ENCODE results near the gene USP37.

Gene USP37

GRCh38 chr2:218582076-218582475 is 13.9 kb upstream of the USP37 start:
- no peak for TF ChIP-seq CTCF (conservative IDR thresholded peaks at IDR 0.05; ENCODE audit: low read length)
- H3K4me3 ChIP-seq (ENCODE audit: low read length): no peak overlapping the region
- DNase-seq (ENCODE audit: low read depth): peak; percentile 55

DNA sequence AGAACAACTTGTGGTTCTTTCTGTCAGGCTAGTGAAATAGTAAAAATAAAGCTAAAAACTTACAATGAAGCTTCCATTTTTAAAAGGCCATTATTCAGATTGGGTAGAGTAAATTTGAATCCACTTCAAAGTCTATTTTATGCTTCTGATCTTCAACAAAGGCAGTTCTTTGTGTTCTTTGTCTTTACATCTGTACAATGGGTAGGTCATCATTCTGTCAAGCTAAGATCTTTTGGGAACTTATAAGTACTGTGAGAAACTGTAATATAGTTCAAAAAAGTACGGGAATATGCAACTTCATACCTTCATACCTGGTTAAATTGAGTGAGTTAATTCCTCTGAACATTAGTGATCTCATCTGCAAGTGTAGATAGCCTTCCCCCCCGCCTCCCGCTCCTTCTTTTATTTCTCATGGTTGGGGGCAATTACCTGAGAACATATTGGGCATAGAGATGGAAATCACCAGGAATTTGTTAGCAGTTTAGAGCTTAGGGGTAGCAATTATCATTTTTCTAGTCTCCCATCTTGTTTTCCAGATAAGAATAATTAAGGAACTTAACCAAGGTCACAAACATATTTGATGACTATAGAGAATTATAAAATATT is 10.2 kb upstream of the USP37 start:
- no peak overlapping the region for H3K4me3 ChIP-seq (ENCODE audit: low read length)

GRCh38 chr2:218577482-218578220 is 9.5 kb upstream of the USP37 start:
- H3K4me3 ChIP-seq (ENCODE audit: low read length): no peak overlapping the region
- TF ChIP-seq CTCF (conservative IDR thresholded peaks at IDR 0.05; ENCODE audit: low read length): no peak
- no peak for DNase-seq (ENCODE audit: low read depth)

More for the DNA sequence above, 10.2 kb upstream of the USP37 start:
- TF ChIP-seq CTCF (conservative IDR thresholded peaks at IDR 0.05; ENCODE audit: low read length): no peak
- no peak for DNase-seq (ENCODE audit: low read depth)

DNA sequence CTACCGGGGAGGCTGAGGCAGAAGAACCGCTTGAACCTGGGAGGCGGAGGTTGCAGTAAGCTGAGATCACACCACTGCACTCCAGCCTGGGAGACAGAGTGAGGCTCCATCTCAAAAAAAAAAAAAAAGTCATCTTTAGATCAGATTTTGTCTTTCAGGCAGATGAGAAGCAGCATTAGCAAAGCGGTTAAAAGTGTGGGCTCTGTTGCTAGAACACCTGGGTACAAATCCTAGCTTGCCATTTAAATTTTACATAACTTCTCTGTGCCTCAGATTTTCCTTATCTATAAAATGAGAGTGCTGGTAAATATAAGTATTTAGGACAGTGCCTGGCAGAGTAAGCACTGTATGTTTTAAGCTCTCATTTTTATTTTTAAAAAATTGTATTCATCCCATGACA is 8.7 kb upstream of the USP37 start:
- DNase-seq (ENCODE audit: low read depth): no peak
- no peak for TF ChIP-seq CTCF (conservative IDR thresholded peaks at IDR 0.05; ENCODE audit: low read length)
- no peak overlapping the region for H3K4me3 ChIP-seq (ENCODE audit: low read length)

- H3K4me3 ChIP-seq (ENCODE audit: low read length): peak overlapping the region; percentile 73
- TF ChIP-seq CTCF (conservative IDR thresholded peaks at IDR 0.05; ENCODE audit: low read length): no peak
- peak; percentile 33 for DNase-seq (ENCODE audit: low read depth)
Measured at GRCh38 chr2:218570850-218571249, 2.7 kb upstream of the USP37 start.

DNA sequence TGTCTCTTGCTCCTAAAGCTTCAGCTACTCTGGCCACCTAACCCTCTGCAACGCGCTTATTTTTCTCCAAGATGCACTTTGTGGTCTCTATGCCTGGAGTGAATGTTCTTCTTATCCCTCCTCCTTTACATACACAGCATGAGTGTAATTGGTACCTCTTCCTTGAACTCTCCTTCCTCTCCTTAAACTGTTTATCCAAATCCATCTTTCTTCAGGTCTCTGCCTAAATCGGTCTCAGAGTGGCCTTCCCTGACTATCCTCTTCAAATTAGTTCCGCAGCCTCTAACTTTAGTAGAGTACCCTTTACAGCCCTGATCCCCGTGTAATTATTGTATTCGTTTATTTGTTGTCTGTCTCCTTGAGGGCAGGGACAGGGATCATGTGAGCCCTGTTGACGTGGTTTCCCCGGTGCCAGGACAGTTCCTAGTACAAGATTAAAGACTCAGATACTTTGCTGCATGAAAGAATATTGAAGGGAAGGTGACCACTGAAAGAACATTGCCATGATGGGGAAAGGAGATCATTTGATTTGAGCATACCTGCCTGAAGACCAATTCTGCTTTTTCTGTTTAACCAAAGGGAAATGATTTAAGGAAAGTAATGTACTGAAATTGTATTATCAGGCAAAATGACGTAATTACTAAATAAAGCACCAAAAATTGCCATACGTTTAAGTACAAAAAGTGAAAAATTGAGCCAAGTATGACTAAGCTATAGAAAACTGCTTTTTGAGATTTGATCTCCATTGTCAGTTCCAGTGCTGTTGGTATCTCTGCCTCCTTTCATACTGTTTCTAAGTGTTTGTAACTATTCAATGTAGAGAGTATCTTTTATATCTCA is 1.7 kb upstream of the USP37 start:
- TF ChIP-seq CTCF (conservative IDR thresholded peaks at IDR 0.05; ENCODE audit: low read length): no peak
- DNase-seq (ENCODE audit: low read depth): peak; percentile 39
- H3K4me3 ChIP-seq (ENCODE audit: low read length): peak overlapping the region; percentile 73
